Calu3 (cell line): ENCODE measurements around the gene EDC3. TPM values are rescaled to one million over a fixed set of nuclear protein-coding genes. Genes with fewer than 3 reads are reported as not detected.
"Not testable (repeated sequence)": the region's sequence is repeated elsewhere in the genome, so short reads cannot be mapped to it uniquely, and the experiment has no call there.

Experiments used
- BruUV-seq: library from RNA; stranded (reverse); fragments of 400-500 nt; replicated peaks from 2 replicates; lab custom pipeline; 2021; lab: Mats Ljungman, UMichigan
- CTCF ChIA-PET: fragments of 300-600 bp; sonication (Branson Sonifier 250); formaldehyde crosslinking; loops from one replicate; lab custom pipeline; 2022; ENCODE audit warnings: antibody characterized with exemption; lab: Charles Lee
- DNase-seq: peaks from one replicate; pipeline ENCODE4 v3.0.0; 2022
- H3K27ac Mint-ChIP-seq: one replicate; pipeline ENCODE4 v1.8.0; 2022; ENCODE audit warnings: mixed read lengths; ENCODE audit not compliant: unreplicated experiment
- H3K27me3 Mint-ChIP-seq: one replicate; pipeline ENCODE4 v1.8.0; 2022; ENCODE audit warnings: mixed read lengths; ENCODE audit not compliant: unreplicated experiment
- H3K36me3 Mint-ChIP-seq: one replicate; pipeline ENCODE4 v1.8.0; 2022; ENCODE audit warnings: mild to moderate bottlenecking, moderate library complexity, mixed read lengths; ENCODE audit not compliant: insufficient read depth, unreplicated experiment
- H3K4me1 Mint-ChIP-seq: one replicate; pipeline ENCODE4 v1.8.0; 2022; ENCODE audit warnings: mild to moderate bottlenecking, low read depth, mixed read lengths; ENCODE audit not compliant: unreplicated experiment
- H3K4me3 Mint-ChIP-seq: one replicate; pipeline ENCODE4 v1.8.0; 2022; ENCODE audit warnings: mild to moderate bottlenecking, low read depth, moderate library complexity, mixed read lengths; ENCODE audit not compliant: unreplicated experiment
- H3K9me3 Mint-ChIP-seq: one replicate; pipeline ENCODE4 v1.8.0; 2022; ENCODE audit warnings: low read depth, mixed read lengths; ENCODE audit not compliant: unreplicated experiment
- intact Hi-C: fragments of 100-400 bp; cut with micrococcal nuclease; formaldehyde crosslinking; loops from one replicate; pipeline ENCODE4 v1.10.0; 2022; ENCODE audit not compliant: unreplicated experiment
- total RNA-seq: library from RNA; stranded (reverse); gene quantifications from 2 replicates; pipeline ENCODE4 v1.2.3, GENCODE V29; 2022
- TF ChIP-seq, protein P1 (sequence below): fragments of 200-600 bp; IDR thresholded peaks from one replicate; pipeline ENCODE4 v1.8.0; 2022; ENCODE audit warnings: antibody characterized with exemption; ENCODE audit not compliant: unreplicated experiment

EDC3 gene
- total RNA-seq, 1 experiment from 2014 or later, result 70.1 TPM

DNA sequence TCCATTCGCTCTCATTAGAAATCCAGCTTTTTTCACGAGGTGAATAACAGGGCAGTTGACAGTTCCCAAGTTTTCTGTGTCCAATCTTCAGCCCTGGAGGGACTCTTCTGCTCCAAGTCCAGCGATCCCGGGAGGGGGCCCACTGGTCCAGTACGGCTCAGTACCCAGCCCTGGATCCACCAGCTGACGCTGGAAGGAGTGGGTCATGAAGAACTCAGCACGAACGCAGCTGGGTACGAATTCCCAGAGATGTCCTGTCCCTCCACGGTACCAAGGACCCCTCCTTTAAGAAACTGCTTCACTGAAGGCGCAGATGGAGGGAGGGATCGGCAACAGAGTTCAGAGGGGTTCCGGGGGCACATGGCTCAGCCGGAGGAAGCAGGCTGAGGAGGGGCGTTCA is 96.7 kb downstream of the EDC3 start:
- no peak overlapping the region for H3K27ac Mint-ChIP-seq
- H3K4me1 Mint-ChIP-seq, result no peaks in the 10 kb centered on the region
- TF ChIP-seq, protein P1, sequence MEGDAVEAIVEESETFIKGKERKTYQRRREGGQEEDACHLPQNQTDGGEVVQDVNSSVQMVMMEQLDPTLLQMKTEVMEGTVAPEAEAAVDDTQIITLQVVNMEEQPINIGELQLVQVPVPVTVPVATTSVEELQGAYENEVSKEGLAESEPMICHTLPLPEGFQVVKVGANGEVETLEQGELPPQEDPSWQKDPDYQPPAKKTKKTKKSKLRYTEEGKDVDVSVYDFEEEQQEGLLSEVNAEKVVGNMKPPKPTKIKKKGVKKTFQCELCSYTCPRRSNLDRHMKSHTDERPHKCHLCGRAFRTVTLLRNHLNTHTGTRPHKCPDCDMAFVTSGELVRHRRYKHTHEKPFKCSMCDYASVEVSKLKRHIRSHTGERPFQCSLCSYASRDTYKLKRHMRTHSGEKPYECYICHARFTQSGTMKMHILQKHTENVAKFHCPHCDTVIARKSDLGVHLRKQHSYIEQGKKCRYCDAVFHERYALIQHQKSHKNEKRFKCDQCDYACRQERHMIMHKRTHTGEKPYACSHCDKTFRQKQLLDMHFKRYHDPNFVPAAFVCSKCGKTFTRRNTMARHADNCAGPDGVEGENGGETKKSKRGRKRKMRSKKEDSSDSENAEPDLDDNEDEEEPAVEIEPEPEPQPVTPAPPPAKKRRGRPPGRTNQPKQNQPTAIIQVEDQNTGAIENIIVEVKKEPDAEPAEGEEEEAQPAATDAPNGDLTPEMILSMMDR, result no peak
- H3K4me3 Mint-ChIP-seq, result no peak overlapping the region
- no TSS peak for BruUV-seq
- intact Hi-C loops, result no loop called here
- no peaks in the 10 kb centered on the region for H3K9me3 Mint-ChIP-seq
- CTCF ChIA-PET, result interaction anchor here (1.6 kb wide), 1 partner anchor 53 kb away, joined by 6 read pairs; no protein-coding TSS in a partner anchor
- H3K27me3 Mint-ChIP-seq, result no peaks in the 10 kb centered on the region
- no peaks in the 10 kb centered on the region for H3K36me3 Mint-ChIP-seq
- DNase-seq, result no peak

DNA sequence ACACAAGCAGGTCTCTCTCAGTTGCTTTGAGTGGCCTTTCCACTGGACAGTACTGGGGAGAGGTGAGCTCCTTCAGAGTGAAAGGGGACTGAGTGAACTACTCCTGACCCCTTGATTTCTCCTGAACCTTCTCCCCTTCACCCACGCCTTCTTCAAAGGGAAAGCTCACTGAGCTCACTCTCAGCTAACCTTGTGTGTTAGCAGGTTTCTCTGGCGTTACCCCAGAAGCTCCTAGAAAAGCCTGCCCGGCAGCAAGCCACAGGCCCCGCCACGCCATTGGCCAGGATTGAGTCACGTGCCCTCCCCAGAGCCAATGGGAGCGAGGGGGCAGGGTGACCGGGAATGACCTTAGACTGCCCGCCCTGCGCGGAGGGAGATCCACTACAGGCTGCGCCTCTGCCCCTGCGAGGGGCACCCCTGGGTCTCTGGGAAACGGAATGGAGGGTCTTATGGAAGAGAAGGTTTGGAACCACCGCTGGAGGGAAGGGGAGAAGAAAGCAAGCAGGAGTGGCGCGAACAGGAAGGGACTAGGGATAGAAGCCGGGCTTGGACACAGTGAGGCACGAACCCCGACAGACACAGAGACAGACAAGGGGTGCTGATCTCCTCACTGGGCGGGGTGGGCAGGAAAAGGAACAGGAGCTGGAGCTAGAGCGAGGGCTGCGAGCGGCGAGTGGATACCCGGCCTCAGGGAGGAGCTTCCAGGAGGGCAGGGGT is 97.5 kb downstream of the EDC3 start:
- DNase-seq, result peak; percentile 62
- CTCF ChIA-PET, result interaction anchor here (1.1 to 1.6 kb wide), 2 partner anchors 19 to 52 kb away, joined by 3 to 6 read pairs; no protein-coding TSS in a partner anchor
- H3K4me3 Mint-ChIP-seq, result peak overlapping the region; percentile 42
- intact Hi-C loops, result no loop called here
- H3K27ac Mint-ChIP-seq, result no peak overlapping the region
- H3K27me3 Mint-ChIP-seq, result no peaks in the 10 kb centered on the region
- H3K4me1 Mint-ChIP-seq, result no peaks in the 10 kb centered on the region
- TF ChIP-seq, protein P1, result no peak
- H3K36me3 Mint-ChIP-seq, result no peaks in the 10 kb centered on the region
- no peaks in the 10 kb centered on the region for H3K9me3 Mint-ChIP-seq
- no TSS peak for BruUV-seq

DNA sequence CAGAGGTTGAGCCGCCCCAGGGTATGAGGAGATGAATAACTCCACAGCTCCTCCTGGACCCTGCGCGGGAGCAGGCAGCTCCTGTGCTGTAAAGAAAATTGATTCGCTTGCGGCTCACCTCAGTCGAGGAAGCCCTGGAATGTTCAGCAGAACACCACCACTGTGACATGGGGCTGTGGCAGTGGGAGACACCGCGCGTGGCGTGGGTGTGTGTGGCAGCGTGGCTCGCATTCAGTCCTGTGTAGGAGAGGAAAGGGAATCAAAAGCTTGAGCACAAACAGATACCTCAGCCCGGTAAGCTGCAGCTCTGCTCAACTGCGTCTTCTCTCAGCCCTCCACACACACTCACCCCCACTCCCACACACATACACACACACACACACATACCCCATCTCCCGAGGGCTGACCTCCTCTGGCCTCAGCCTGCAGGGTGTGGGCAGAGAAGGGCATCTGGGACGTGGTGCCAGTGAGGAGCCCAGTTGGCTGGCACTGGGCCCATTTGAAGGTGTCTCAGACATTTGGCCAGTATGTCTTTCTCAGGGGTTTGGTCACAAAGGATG is 98.6 kb downstream of the EDC3 start:
- intact Hi-C loops, H3K36me3 Mint-ChIP-seq, H3K4me3 Mint-ChIP-seq, H3K27ac Mint-ChIP-seq, BruUV-seq, H3K27me3 Mint-ChIP-seq, H3K4me1 Mint-ChIP-seq, DNase-seq, H3K9me3 Mint-ChIP-seq: not testable (repeated sequence)
- CTCF ChIA-PET, result interaction anchor here (1.6 kb wide), 1 partner anchor 51 kb away, joined by 6 read pairs; no protein-coding TSS in a partner anchor

DNA sequence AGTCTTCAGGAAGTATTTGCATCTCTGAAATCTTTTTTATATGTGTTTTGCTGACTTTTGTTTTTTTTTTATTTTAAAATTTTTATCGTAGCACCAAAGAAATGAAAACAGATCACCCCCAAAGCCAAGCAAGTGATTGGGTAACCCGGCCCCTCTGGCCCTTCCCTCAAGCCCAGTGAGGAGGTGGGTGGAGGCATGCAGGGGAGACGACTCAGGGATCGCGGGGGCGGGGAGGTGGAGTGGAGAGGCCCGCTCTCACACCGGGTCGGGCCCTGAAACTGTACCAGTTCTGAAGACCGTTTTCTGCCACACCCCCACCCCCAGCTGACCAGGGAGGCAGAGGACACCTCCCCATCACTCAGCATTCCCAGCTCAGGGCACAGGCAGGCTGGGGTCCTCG is 99.1 kb downstream of the EDC3 start:
- H3K4me1 Mint-ChIP-seq, H3K36me3 Mint-ChIP-seq, DNase-seq, BruUV-seq, H3K27ac Mint-ChIP-seq, H3K9me3 Mint-ChIP-seq, CTCF ChIA-PET, H3K4me3 Mint-ChIP-seq, intact Hi-C loops, H3K27me3 Mint-ChIP-seq: not testable (repeated sequence)

DNA sequence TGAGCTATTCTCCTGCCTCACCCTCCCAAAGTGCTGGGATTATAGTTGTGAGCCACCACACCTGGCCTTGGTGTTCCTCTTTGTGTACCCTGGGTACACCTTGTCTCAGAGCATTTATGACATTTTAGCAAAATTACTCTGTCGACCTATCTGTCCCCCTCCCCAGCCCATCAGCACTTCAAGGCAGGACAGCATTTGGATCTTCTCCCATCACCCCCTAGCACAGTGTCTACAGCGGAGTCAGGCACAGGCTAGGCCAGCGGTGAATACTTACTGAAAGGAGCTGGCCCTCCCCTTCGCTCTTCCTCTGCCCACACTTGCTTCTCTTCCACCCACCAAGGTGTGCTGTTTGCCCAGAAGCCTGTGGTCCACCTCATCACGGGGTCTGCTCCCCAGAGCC is 100.6 kb downstream of the EDC3 start:
- intact Hi-C loops, result no loop called here
- Mint-ChIP-seq H3K27me3 (no peaks in the 10 kb centered on the region), H3K4me3 (no peak overlapping the region), H3K36me3 (peaks cover 7% of the 10 kb centered on the region), H3K4me1 (no peaks in the 10 kb centered on the region), H3K27ac (no peak overlapping the region), H3K9me3 (no peaks in the 10 kb centered on the region)
- CTCF ChIA-PET, result no interaction called here
- BruUV-seq, result no TSS peak
- DNase-seq, result no peak
- TF ChIP-seq, protein P1, result no peak
